B cell (primary cell): ENCODE measurements around the gene CPS1. TPM values are rescaled to one million over a fixed set of nuclear protein-coding genes. Genes with fewer than 3 reads are reported as not detected.

Source experiments
- ATAC-seq: fragments of 200-7000 bp; cut with Tn5 transposase; one replicate; pipeline ENCODE4 v1.10.0; 2021; ENCODE audit warnings: low read depth, mild to moderate bottlenecking, moderate number of reproducible peaks, moderate library complexity
- CTCF ChIA-PET: fragments of 350-600 bp; sonication (Branson Sonifier 250); formaldehyde crosslinking; loops from one replicate; lab custom pipeline; 2021; ENCODE audit warnings: antibody characterized with exemption, inconsistent platforms; lab: Charles Lee
- POLR2A ChIA-PET: fragments of 350-600 bp; sonication (Branson Sonifier 250); formaldehyde crosslinking; loops from one replicate; lab custom pipeline; 2021; ENCODE audit warnings: antibody characterized with exemption; lab: Charles Lee
- DNase-seq: peaks from one replicate; pipeline ENCODE4 v3.0.0; 2013
- H2AFZ ChIP-seq: 2 replicates; pipeline ENCODE4 v1.6.1; 2012; ENCODE audit warnings: mild to moderate bottlenecking, low read depth, low read length; ENCODE audit not compliant: insufficient read depth, poor library complexity, severe bottlenecking
- H3K27ac ChIP-seq, 2 donors: 1 replicate in 1 of 2; 2 replicates in 1 of 2; pipeline ENCODE4 v1.5.1; 2012 to 2013; ENCODE audit warnings: low read length in 2 of 2, mild to moderate bottlenecking in 2 of 2, moderate library complexity in 1 of 2
- H3K27me3 ChIP-seq, 4 experiments: fragments of 200-600 bp in 1 of 4; sonication (generic) in 1 of 4; replicated peaks in 1 of 4; 1 replicate in 2 of 4; 2 replicates in 2 of 4; pipeline versions ENCODE4 v1.6.1 to v1.7.0; 2013 to 2016; ENCODE audit warnings: low read length in 3 of 4, mild to moderate bottlenecking in 2 of 4, mixed read lengths in 1 of 4, moderate library complexity in 1 of 4; ENCODE audit not compliant: insufficient read depth in 4 of 4, control insufficient read depth in 3 of 4; ENCODE audit errors: control extremely low read depth in 1 of 4
- H3K36me3 ChIP-seq, 2 experiments: replicated peaks in 1 of 2; 1 replicate in 1 of 2; 2 replicates in 1 of 2; pipeline versions ENCODE4 v1.6.1 to v1.7.1; 2013; ENCODE audit warnings: low read length in 1 of 2; ENCODE audit not compliant: insufficient read depth in 2 of 2, control insufficient read depth in 1 of 2; ENCODE audit errors: control extremely low read depth in 1 of 2, extremely low read depth in 1 of 2
- H3K4me1 ChIP-seq, 2 donors: fragments of 200-600 bp in 1 of 2; sonication (generic) in 1 of 2; 1 replicate in 1 of 2; 2 replicates in 1 of 2; pipeline versions ENCODE4 v1.5.1 to v1.6.1; 2013 to 2017; ENCODE audit warnings: low read length in 2 of 2; ENCODE audit not compliant: control insufficient read depth in 2 of 2, insufficient read depth in 2 of 2
- H3K4me2 ChIP-seq: replicated peaks from 2 replicates; pipeline ENCODE3; 2012; ENCODE audit warnings: mild to moderate bottlenecking, low read depth, low read length; ENCODE audit not compliant: poor library complexity, severe bottlenecking
- H3K4me3 ChIP-seq, 5 experiments: fragments of 200-600 bp in 1 of 5; sonication (generic) in 1 of 5; 1 replicate in 3 of 5; 2 replicates in 2 of 5; pipeline versions ENCODE4 v1.5.1 to v1.7.0; 2011 to 2016; ENCODE audit warnings: low read length in 4 of 5, mild to moderate bottlenecking in 4 of 5, low read depth in 2 of 5, control low read depth in 1 of 5, moderate library complexity in 1 of 5; ENCODE audit not compliant: insufficient read depth in 1 of 5; ENCODE audit errors: control extremely low read depth in 1 of 5, extremely low read depth in 1 of 5
- H3K79me2 ChIP-seq: fragments of 200-600 bp; sonication (generic); one replicate; pipeline ENCODE4 v1.6.0; 2016; ENCODE audit warnings: low read length; ENCODE audit not compliant: control insufficient read depth, insufficient read depth
- H3K9ac ChIP-seq: fragments of 200-600 bp; sonication (generic); 2 replicates; pipeline ENCODE4 v1.6.1; 2017; ENCODE audit warnings: mild to moderate bottlenecking, low read length, moderate library complexity
- H3K9me3 ChIP-seq, 3 donors: one replicate each; pipeline versions ENCODE4 v1.6.1 to v1.7.1; 2013; ENCODE audit warnings: low read length in 2 of 3; ENCODE audit not compliant: control insufficient read depth in 2 of 3, insufficient read depth in 1 of 3; ENCODE audit errors: control extremely low read depth in 1 of 3
- H4K20me1 ChIP-seq: 2 replicates; pipeline ENCODE4 v1.6.0; 2012; ENCODE audit warnings: mild to moderate bottlenecking, low read length; ENCODE audit not compliant: insufficient read depth, control insufficient read depth, poor library complexity, severe bottlenecking
- H3K27ac Mint-ChIP-seq: one replicate; pipeline ENCODE4 v1.8.0; 2021; ENCODE audit warnings: mixed read lengths
- H3K27me3 Mint-ChIP-seq: one replicate; pipeline ENCODE4 v1.8.0; 2021; ENCODE audit warnings: mixed read lengths
- H3K4me1 Mint-ChIP-seq: one replicate; pipeline ENCODE4 v1.8.0; 2021; ENCODE audit warnings: mixed read lengths
- H3K4me3 Mint-ChIP-seq: one replicate; pipeline ENCODE4 v1.8.0; 2021; ENCODE audit warnings: mixed read lengths
- H3K9me3 Mint-ChIP-seq: one replicate; pipeline ENCODE4 v1.8.0; 2022; ENCODE audit warnings: mixed read lengths; ENCODE audit not compliant: insufficient read depth
- CTCF ChIP-seq: fragments of 200-600 bp; IDR thresholded peaks from one replicate; pipeline ENCODE4 v1.8.0; 2022; ENCODE audit warnings: antibody characterized with exemption, mild to moderate bottlenecking
- EZH2 ChIP-seq: IDR thresholded peaks from 2 replicates; pipeline ENCODE4 v1.6.1; 2012; ENCODE audit warnings: borderline replicate concordance, low read depth, mild to moderate bottlenecking, moderate library complexity, low read length; ENCODE audit not compliant: insufficient read depth, poor library complexity, severe bottlenecking
- WGBS: methylation state at CpG from one replicate; pipeline ENCODE4 v1.1.5; 2013; ENCODE audit warnings: missing lambda C conversion rate; ENCODE audit not compliant: insufficient coverage; 5-methylcytosine and 5-hydroxymethylcytosine counted together
- intact Hi-C: fragments of 100-400 bp; cut with micrococcal nuclease; formaldehyde crosslinking; loops from one replicate; pipeline ENCODE4 v1.10.0; 2022
- polyA plus RNA-seq: library from polyadenylated mRNA; depleted of rRNA; stranded (reverse); fragments of >200 nt; gene quantifications from 2 replicates; pipeline ENCODE4 v1.2.3, GENCODE V29; 2012
- total RNA-seq, 2 donors: library from RNA; stranded (reverse); fragments of 120-200 nt in 1 of 2; gene quantifications; 1 replicate in 1 of 2; 2 replicates in 1 of 2; pipeline versions ENCODE4 v1.2.3 to v1.2.4, GENCODE V29; 2013 to 2022

Gene CPS1
- total and polyA plus RNA-seq, 2 donors (not counting 1 experiment from before 2014, with no cell fraction given): 0.12 to 0.25 TPM

- Histone ChIP-seq H2AFZ (no peak overlapping the region), H4K20me1 (no peaks in the 10 kb centered on the region), H3K9ac (no peak overlapping the region), H3K4me3 (no peak overlapping the region), H3K27ac (no peak overlapping the region), H3K79me2 (no peaks in the 10 kb centered on the region), H3K36me3 (no peaks in the 10 kb centered on the region), H3K27me3 (no peaks in the 10 kb centered on the region), H3K4me1 (no peaks in the 10 kb centered on the region), H3K9me3 (no peaks in the 10 kb centered on the region), H3K4me2 (no peak overlapping the region)
- no peak for ATAC-seq
- ChIA-PET CTCF (no interaction called here), POLR2A (no interaction called here)
- no peak for TF ChIP-seq EZH2
- no peak for TF ChIP-seq CTCF
- Mint-ChIP-seq H3K9me3 (no peaks in the 10 kb centered on the region), H3K27ac (no peak overlapping the region), H3K27me3 (no peaks in the 10 kb centered on the region), H3K4me1 (no peaks in the 10 kb centered on the region), H3K4me3 (no peak overlapping the region)
- no peak for DNase-seq
- intact Hi-C loops: no loop called here
- 98% methylated on average over 2 of the region's 2 CpGs for WGBS
Measured at GRCh38 chr2:210606001-210606400, 49.6 kb downstream of the CPS1 start.

- H3K27me3 ChIP-seq: no peaks in the 10 kb centered on the region
- ATAC-seq (no peak), DNase-seq (no peak)
- no peaks in the 10 kb centered on the region for H3K36me3 ChIP-seq
- Mint-ChIP-seq H3K4me1 (no peaks in the 10 kb centered on the region), H3K9me3 (peaks cover 1% of the 10 kb centered on the region), H3K27ac (no peak overlapping the region), H3K27me3 (no peaks in the 10 kb centered on the region), H3K4me3 (no peak overlapping the region)
- H3K27ac ChIP-seq: no peak overlapping the region
- ChIA-PET CTCF (no interaction called here), POLR2A (no interaction called here)
- intact Hi-C loops: no loop called here
- TF ChIP-seq EZH2: no peak
- H3K9me3 ChIP-seq: no peaks in the 10 kb centered on the region
- no peak overlapping the region for H3K4me2 ChIP-seq
- no peak overlapping the region for H3K9ac ChIP-seq
- H3K79me2 ChIP-seq: no peaks in the 10 kb centered on the region
- no peak overlapping the region for H2AFZ ChIP-seq
- no peaks in the 10 kb centered on the region for H3K4me1 ChIP-seq
- no peaks in the 10 kb centered on the region for H4K20me1 ChIP-seq
- H3K4me3 ChIP-seq: no peak overlapping the region
- WGBS: no CpG with 5 or more reads among the region's 2 CpGs
Measured at GRCh38 chr2:210611466-210611865, 55.1 kb downstream of the CPS1 start.
